Liver (tissue), 9 donors: ENCODE measurements around the gene SPTB. TPM values are rescaled to one million over a fixed set of nuclear protein-coding genes. Genes with fewer than 3 reads are reported as not detected.

Experiments
- DNase-seq: peaks from one replicate; pipeline ENCODE4 v3.0.0-alpha.2; 2017; ENCODE audit warnings: low spot score
- H3K27ac ChIP-seq, 2 donors: one replicate each; pipeline ENCODE4 v1.7.0; 2013; ENCODE audit warnings: inconsistent platforms in 2 of 2, low read length in 2 of 2, control low read depth in 1 of 2, low read depth in 1 of 2, mild to moderate bottlenecking in 1 of 2
- H3K27me3 ChIP-seq, 4 donors: one replicate each; pipeline versions ENCODE4 v1.6.1 to v1.7.0; 2013; ENCODE audit warnings: low read length in 3 of 4, inconsistent platforms in 1 of 4, mild to moderate bottlenecking in 1 of 4, moderate library complexity in 1 of 4; ENCODE audit not compliant: control insufficient read depth in 4 of 4, insufficient read depth in 4 of 4
- H3K36me3 ChIP-seq, 4 donors: one replicate each; pipeline versions ENCODE4 v1.6.1 to v1.7.0; 2013; ENCODE audit warnings: low read length in 3 of 4, mild to moderate bottlenecking in 3 of 4, low read depth in 1 of 4, moderate library complexity in 1 of 4; ENCODE audit not compliant: control insufficient read depth in 4 of 4, insufficient read depth in 3 of 4
- H3K4me1 ChIP-seq, 4 donors: one replicate each; pipeline versions ENCODE4 v1.6.1 to v1.7.0; 2013; ENCODE audit warnings: low read length in 3 of 4, mild to moderate bottlenecking in 3 of 4, moderate library complexity in 1 of 4; ENCODE audit not compliant: control insufficient read depth in 4 of 4, insufficient read depth in 4 of 4
- H3K4me3 ChIP-seq, 3 donors: one replicate each; pipeline versions ENCODE4 v1.6.1 to v1.7.0; 2013; ENCODE audit warnings: low read length in 3 of 3, control low read depth in 1 of 3, low read depth in 1 of 3, mild to moderate bottlenecking in 1 of 3
- H3K9ac ChIP-seq, 2 donors: one replicate each; pipeline ENCODE4 v1.7.0; 2013; ENCODE audit warnings: low read length in 2 of 2, mild to moderate bottlenecking in 2 of 2, moderate library complexity in 2 of 2, control low read depth in 1 of 2, low read depth in 1 of 2
- H3K9me3 ChIP-seq, 4 donors: one replicate each; pipeline versions ENCODE4 v1.6.1 to v1.7.0; 2013; ENCODE audit warnings: low read length in 3 of 4; ENCODE audit not compliant: control insufficient read depth in 4 of 4
- FOXA1 ChIP-seq: IDR thresholded peaks from 2 replicates; pipeline ENCODE4 v1.6.1; 2016; ENCODE audit warnings: antibody characterized with exemption
- FOXA2 ChIP-seq: IDR thresholded peaks from 2 replicates; pipeline ENCODE4 v1.6.1; 2016; ENCODE audit warnings: antibody characterized with exemption
- GABPA ChIP-seq, 2 donors: IDR thresholded peaks in 1 of 2; conservative IDR thresholded peaks in 1 of 2; 2 replicates each; pipeline ENCODE4 v1.6.1; 2016; ENCODE audit warnings: antibody characterized with exemption in 2 of 2, mild to moderate bottlenecking in 1 of 2, moderate library complexity in 1 of 2
- HNF4A ChIP-seq, 2 donors: conservative IDR thresholded peaks; 2 replicates each; pipeline ENCODE4 v1.6.1; 2016; ENCODE audit warnings: antibody characterized with exemption in 2 of 2, mild to moderate bottlenecking in 2 of 2
- HNF4G ChIP-seq: IDR thresholded peaks from 2 replicates; pipeline ENCODE4 v1.6.1; 2016; ENCODE audit warnings: antibody characterized with exemption
- JUND ChIP-seq, 2 donors: IDR thresholded peaks; 2 replicates each; pipeline ENCODE4 v1.6.1; 2016; ENCODE audit warnings: antibody characterized with exemption in 2 of 2
- RAD21 ChIP-seq, 2 donors: IDR thresholded peaks; 2 replicates each; pipeline ENCODE4 v1.6.1; 2016; ENCODE audit warnings: antibody characterized with exemption in 2 of 2, mild to moderate bottlenecking in 2 of 2
- RXRA ChIP-seq, 2 donors: IDR thresholded peaks; 2 replicates each; pipeline ENCODE4 v1.6.1; 2017 to 2018; ENCODE audit warnings: antibody characterized with exemption in 2 of 2, mild to moderate bottlenecking in 1 of 2
- TAF1 ChIP-seq: conservative IDR thresholded peaks from 2 replicates; pipeline ENCODE4 v1.6.1; 2016; ENCODE audit warnings: antibody characterized with exemption, mild to moderate bottlenecking
- YY1 ChIP-seq: IDR thresholded peaks from 2 replicates; pipeline ENCODE4 v1.6.1; 2016; ENCODE audit warnings: antibody characterized with exemption, mild to moderate bottlenecking
- WGBS: extraction: QIAGEN DNeasy Blood & Tissue Kit; methylation state at CpG from one replicate; pipeline ENCODE4 v1.1.7; 2013; 5-methylcytosine and 5-hydroxymethylcytosine counted together
- polyA plus RNA-seq, 2 donors: library from polyadenylated mRNA; stranded (reverse) in 1 of 2; unstranded in 1 of 2; fragments of 200-250 nt in 1 of 2; fragments of >200 nt in 1 of 2; fragmentation: Nextera tagmentation in 1 of 2; extraction: Ambion mirVana in 1 of 2; gene quantifications; one replicate each; pipeline versions ENCODE4 v1.2.1 to v1.2.3, GENCODE V29; 2013 to 2015
- total RNA-seq, 2 donors: library from RNA; depleted of rRNA; stranded (reverse); fragments of >200 nt; gene quantifications; one replicate each; pipeline ENCODE4 v1.2.3, GENCODE V29; 2014
- TF ChIP-seq, protein P1 (sequence below): IDR thresholded peaks from 2 replicates; pipeline ENCODE4 v1.6.1; 2016; ENCODE audit warnings: antibody characterized with exemption, mild to moderate bottlenecking
- TF ChIP-seq, protein P2 (sequence below): fragments of 150-350 bp; IDR thresholded peaks from 2 replicates; pipeline ENCODE4 v1.5.1; 2017; ENCODE audit warnings: improper control_type of control experiment, low read depth, low read length; ENCODE audit not compliant: missing input control
- TF ChIP-seq, protein P3 (sequence below): IDR thresholded peaks from 2 replicates; pipeline ENCODE4 v1.6.1; 2016; ENCODE audit warnings: antibody characterized with exemption
- TF ChIP-seq, protein P4 (sequence below): IDR thresholded peaks from 2 replicates; pipeline ENCODE4 v1.6.1; 2016; ENCODE audit warnings: antibody characterized with exemption
- TF ChIP-seq, protein P5 (sequence below): IDR thresholded peaks from 2 replicates; pipeline ENCODE4 v1.6.1; 2016; ENCODE audit warnings: antibody characterized with exemption
- donor health status: healthy.
- donor health status: healthy.
- donor health status: healthy.
- donor health status: healthy.
- donor health status: healthy.

SPTB gene
- total and polyA plus RNA-seq, 4 donors, result 0.12 to 332 (median 0.26) TPM

DNA sequence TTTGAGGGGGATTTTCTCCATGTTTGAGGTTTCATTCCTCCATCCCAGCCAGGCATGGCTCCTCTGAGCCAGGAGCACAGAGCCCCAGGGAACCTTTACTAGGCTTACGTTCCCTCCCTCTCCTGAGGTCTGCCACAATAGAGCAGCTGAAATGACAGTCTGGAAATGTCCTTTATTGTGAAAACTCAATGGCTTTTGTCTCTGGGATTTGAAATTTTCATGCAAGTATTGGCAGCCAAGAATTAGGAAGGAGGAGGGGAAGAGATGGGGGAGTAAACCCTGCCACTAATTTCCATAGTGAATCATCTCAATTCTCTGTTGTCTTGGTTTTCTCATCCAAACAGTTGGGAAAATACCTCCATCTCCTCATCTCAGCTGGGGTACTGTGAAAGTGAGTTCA is 178.0 kb downstream of the SPTB start:
- H3K9me3 ChIP-seq, result no peaks in the 10 kb centered on the region
- no peak overlapping the region for H3K27ac ChIP-seq
- TF ChIP-seq, protein P1, sequence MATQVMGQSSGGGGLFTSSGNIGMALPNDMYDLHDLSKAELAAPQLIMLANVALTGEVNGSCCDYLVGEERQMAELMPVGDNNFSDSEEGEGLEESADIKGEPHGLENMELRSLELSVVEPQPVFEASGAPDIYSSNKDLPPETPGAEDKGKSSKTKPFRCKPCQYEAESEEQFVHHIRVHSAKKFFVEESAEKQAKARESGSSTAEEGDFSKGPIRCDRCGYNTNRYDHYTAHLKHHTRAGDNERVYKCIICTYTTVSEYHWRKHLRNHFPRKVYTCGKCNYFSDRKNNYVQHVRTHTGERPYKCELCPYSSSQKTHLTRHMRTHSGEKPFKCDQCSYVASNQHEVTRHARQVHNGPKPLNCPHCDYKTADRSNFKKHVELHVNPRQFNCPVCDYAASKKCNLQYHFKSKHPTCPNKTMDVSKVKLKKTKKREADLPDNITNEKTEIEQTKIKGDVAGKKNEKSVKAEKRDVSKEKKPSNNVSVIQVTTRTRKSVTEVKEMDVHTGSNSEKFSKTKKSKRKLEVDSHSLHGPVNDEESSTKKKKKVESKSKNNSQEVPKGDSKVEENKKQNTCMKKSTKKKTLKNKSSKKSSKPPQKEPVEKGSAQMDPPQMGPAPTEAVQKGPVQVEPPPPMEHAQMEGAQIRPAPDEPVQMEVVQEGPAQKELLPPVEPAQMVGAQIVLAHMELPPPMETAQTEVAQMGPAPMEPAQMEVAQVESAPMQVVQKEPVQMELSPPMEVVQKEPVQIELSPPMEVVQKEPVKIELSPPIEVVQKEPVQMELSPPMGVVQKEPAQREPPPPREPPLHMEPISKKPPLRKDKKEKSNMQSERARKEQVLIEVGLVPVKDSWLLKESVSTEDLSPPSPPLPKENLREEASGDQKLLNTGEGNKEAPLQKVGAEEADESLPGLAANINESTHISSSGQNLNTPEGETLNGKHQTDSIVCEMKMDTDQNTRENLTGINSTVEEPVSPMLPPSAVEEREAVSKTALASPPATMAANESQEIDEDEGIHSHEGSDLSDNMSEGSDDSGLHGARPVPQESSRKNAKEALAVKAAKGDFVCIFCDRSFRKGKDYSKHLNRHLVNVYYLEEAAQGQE, result no peak
- TF ChIP-seq GABPA (IDR thresholded peaks at IDR 0.05 in 1 of 2, conservative IDR thresholded peaks at IDR 0.05 in 1 of 2) (no peak), RXRA (IDR thresholded peaks at IDR 0.05) (no peak), RAD21 (IDR thresholded peaks at IDR 0.05) (no peak)
- TF ChIP-seq, protein P2, sequence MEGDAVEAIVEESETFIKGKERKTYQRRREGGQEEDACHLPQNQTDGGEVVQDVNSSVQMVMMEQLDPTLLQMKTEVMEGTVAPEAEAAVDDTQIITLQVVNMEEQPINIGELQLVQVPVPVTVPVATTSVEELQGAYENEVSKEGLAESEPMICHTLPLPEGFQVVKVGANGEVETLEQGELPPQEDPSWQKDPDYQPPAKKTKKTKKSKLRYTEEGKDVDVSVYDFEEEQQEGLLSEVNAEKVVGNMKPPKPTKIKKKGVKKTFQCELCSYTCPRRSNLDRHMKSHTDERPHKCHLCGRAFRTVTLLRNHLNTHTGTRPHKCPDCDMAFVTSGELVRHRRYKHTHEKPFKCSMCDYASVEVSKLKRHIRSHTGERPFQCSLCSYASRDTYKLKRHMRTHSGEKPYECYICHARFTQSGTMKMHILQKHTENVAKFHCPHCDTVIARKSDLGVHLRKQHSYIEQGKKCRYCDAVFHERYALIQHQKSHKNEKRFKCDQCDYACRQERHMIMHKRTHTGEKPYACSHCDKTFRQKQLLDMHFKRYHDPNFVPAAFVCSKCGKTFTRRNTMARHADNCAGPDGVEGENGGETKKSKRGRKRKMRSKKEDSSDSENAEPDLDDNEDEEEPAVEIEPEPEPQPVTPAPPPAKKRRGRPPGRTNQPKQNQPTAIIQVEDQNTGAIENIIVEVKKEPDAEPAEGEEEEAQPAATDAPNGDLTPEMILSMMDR, result no peak
- H3K4me1 ChIP-seq, result peaks cover 9 to 32% (median 23%) of the 10 kb centered on the region in 4 donors
- H3K9ac ChIP-seq, result no peak overlapping the region
- no peaks in the 10 kb centered on the region for H3K36me3 ChIP-seq
- H3K27me3 ChIP-seq, result no peaks in the 10 kb centered on the region
- no peak overlapping the region for H3K4me3 ChIP-seq
- WGBS, result 94% methylated on average over 1 of the region's 1 CpG
- no peak for DNase-seq

DNA sequence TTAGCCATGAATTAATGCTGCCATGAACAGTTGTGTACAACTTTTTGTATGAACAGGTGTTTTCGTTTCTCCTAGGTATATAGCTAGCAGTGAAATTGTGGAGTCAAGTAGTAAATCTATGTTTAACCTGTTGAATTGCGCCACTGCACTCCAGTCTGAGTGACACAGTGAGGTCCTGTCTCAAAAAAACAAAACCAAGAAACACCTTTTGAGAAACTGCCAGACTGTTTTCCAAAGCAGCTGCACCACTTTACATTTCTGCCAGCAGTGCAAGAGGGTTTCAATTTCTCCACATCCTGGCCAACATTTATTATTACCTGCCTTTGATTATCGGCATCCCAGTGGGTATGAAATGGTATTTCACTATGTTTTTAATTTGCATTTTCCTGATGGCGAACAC is 178.8 kb downstream of the SPTB start:
- TF ChIP-seq, protein P2, result no peak
- TF ChIP-seq, protein P3, sequence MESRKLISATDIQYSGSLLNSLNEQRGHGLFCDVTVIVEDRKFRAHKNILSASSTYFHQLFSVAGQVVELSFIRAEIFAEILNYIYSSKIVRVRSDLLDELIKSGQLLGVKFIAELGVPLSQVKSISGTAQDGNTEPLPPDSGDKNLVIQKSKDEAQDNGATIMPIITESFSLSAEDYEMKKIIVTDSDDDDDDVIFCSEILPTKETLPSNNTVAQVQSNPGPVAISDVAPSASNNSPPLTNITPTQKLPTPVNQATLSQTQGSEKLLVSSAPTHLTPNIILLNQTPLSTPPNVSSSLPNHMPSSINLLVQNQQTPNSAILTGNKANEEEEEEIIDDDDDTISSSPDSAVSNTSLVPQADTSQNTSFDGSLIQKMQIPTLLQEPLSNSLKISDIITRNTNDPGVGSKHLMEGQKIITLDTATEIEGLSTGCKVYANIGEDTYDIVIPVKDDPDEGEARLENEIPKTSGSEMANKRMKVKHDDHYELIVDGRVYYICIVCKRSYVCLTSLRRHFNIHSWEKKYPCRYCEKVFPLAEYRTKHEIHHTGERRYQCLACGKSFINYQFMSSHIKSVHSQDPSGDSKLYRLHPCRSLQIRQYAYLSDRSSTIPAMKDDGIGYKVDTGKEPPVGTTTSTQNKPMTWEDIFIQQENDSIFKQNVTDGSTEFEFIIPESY, result no peak
- TF ChIP-seq FOXA2, result no peak
- TF ChIP-seq FOXA1, result no peak
- TF ChIP-seq, protein P4, sequence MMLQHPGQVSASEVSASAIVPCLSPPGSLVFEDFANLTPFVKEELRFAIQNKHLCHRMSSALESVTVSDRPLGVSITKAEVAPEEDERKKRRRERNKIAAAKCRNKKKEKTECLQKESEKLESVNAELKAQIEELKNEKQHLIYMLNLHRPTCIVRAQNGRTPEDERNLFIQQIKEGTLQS, result no peak
- TF ChIP-seq, protein P1, result no peak
- no peak for TF ChIP-seq RAD21 (IDR thresholded peaks at IDR 0.05)
- TF ChIP-seq, protein P5, sequence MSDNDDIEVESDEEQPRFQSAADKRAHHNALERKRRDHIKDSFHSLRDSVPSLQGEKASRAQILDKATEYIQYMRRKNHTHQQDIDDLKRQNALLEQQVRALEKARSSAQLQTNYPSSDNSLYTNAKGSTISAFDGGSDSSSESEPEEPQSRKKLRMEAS, result no peak
- TF ChIP-seq HNF4A (conservative IDR thresholded peaks at IDR 0.05), result no peak
- no peak for TF ChIP-seq HNF4G
- no peak for TF ChIP-seq GABPA (IDR thresholded peaks at IDR 0.05 in 1 of 2, conservative IDR thresholded peaks at IDR 0.05 in 1 of 2)
- no peak for TF ChIP-seq TAF1
- TF ChIP-seq RXRA (IDR thresholded peaks at IDR 0.05), result no peak
- no peak for TF ChIP-seq JUND (IDR thresholded peaks at IDR 0.05)
- TF ChIP-seq YY1, result no peak
- no peak for DNase-seq
- peaks cover 4 to 24% (median 16%) of the 10 kb centered on the region in 4 donors for H3K4me1 ChIP-seq
- H3K4me3 ChIP-seq, result no peak overlapping the region
- no peaks in the 10 kb centered on the region for H3K36me3 ChIP-seq
- no peaks in the 10 kb centered on the region for H3K9me3 ChIP-seq
- WGBS, result 89% methylated on average over 4 of the region's 4 CpGs
- H3K27ac ChIP-seq, result no peak overlapping the region
- H3K9ac ChIP-seq, result no peak overlapping the region
- H3K27me3 ChIP-seq, result no peaks in the 10 kb centered on the region
